ENCODE results near the gene PPP2R3B.
"Not testable (repeated sequence)": the region's sequence is repeated elsewhere in the genome, so short reads cannot be mapped to it uniquely, and the experiment has no call there.

Gene PPP2R3B

DNA sequence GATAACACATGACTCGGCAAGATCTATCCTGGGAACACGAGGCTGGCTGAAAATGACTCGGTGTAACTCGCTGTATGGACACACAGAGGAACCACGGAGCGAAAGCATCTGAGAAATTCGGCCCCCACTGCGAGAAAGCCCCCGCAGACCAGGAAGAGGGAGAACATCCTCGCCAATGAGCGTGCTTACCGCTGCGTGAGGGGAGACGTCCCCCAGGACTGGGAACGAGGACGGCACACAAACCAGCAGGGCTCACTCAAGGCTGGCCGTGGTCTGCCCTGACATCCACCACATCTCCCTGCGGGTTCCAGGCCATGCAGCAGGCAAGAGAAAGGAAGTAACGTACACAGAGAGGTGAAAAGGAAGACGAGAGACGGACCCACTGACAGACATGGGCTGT lies 50.5 kb downstream of the PPP2R3B start:
- no peak for DNase-seq

DNA sequence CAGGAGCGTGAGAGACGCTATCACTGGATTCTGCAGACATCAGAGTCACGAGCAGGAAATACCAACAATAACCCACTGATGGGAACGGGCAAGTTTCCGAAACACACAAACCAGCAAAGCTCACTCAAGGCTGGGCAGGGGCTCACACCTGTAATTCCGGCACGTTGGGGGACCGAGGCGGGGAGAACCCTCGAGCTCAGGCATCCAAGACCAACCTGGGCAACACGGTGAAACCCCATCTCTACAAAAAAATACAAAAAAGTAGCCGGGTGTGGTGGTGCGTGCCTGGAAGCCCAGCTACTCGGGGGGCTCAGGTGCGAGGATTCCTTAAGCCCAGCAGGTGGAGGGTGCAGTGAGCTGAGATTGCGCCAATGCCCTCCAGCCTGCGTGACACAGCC lies 51.0 kb downstream of the PPP2R3B start:
- no peak for DNase-seq

DNA sequence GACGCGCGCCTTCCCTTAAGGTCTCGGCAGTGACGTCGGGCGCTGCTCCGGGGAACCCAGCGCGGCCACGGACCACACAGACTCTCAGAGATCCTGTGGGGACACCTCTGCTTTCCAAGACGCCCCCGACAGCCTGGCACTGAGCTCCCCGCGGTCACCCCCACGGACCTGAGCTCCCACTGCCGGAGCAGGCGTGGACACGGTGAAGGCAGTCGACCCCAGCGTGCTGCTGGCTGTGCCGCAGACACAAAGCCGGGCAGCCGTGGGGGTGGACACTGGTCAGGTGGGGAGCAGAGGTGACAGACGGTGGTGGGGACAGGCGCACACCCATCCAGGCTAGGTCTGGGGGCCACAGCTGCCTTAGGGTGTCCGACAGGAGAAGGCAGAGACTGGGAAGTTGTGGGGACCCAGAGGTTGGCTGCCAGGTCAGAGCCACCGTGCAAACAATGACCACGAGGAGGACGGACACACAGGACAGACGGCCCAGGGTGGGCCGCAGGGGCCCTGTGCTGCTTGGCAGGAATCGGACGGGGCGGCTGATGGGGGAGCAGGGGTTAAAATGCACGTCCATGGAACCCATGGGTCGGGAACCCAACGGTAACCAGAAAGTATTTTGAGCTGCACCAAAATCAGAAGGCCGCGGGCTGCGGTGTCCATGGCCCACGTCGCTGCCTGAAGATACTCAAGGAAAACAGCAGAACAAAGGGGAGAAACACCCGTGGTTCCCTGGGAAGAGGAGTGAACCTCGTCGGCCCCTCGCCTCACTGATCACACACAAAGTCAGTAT lies 51.5 kb downstream of the PPP2R3B start:
- DNase-seq, result no peak

DNA sequence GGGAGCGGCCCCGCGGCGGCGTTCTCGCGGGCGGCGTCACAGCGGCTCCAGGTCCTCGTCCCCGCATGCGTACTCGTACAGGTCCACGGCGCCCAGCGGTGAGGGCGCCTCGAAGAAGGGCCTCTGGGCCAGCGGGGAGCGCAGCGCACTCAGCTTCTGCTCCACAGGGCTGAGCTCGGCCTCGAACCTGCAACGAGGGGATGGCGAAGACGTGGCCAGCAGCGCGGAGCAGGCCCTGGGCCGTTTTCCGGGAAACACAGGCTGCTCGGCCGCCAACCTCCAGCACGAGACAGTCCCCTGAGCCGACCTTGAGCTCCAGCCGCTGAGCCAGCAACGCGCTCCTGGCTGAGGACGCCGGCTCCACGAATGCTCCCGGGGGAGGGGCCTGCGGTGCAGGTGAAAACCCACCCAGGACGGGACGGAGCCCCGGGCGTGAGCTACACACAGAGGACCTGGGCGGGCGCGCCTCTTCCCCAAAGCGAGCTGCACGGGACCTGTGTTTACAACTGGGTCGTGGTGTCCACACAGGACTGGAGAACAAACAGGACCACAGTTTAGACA lies 52.3 kb downstream of the PPP2R3B start:
- no peak for DNase-seq

DNA sequence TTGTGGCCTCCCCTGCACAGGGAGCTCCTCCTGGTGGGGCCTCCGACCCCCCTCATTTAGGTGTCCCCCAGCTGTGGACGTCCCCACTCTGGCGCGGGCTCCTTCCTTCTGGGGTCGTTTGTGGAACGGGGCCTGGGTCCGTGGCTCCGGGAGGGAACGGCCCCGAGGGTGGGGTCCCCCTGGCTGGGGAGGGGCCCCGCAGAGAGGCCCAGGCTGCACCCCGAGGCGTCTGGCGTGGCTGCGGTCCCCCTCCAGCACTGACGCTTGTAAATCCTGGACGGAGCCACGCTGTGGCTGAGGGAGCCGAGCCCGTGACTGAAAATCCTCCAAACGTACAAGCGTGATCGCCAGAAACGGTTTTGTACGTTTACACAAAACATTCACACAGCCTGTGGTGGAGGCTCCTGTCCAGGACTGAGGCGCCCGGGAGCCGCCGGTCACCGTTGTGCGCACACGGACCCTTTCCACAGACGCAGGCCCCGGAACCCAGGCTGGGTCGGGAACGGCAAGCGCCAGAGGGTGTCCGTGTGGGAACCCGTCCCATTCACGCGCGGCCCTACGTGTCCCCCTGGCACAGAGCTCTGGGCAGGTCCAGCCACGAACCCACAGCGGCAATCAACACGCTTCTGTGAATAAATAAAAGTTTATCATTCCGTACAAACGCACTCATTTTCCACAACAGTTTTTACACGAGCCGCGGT lies 52.9 kb downstream of the PPP2R3B start:
- no peak for DNase-seq

- DNase-seq, result no peak
Measured at GRCh38 chrX:332916-333610, 53.6 kb downstream of the PPP2R3B start.

DNA sequence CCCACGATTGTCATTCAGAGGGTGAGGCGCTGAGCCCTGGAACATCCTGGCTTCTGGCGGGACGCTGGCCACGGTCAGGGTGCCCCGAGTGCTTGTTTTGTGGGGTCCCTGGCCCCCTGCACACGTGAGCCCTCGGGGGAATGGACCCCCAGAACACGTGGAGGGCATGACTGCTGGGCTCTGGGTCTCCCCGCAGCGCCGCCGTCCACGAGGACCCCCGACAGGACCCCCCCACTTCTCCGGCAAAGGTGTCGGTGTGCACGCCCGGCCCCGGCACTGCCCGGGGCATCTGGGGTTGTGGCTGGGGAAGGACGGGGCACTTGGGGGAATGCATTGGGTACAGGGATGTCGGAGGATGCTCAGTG lies 54.2 kb downstream of the PPP2R3B start:
- DNase-seq, result no peak

- no peak for DNase-seq
Measured at GRCh38 chrX:331825-332495, 54.7 kb downstream of the PPP2R3B start.

DNA sequence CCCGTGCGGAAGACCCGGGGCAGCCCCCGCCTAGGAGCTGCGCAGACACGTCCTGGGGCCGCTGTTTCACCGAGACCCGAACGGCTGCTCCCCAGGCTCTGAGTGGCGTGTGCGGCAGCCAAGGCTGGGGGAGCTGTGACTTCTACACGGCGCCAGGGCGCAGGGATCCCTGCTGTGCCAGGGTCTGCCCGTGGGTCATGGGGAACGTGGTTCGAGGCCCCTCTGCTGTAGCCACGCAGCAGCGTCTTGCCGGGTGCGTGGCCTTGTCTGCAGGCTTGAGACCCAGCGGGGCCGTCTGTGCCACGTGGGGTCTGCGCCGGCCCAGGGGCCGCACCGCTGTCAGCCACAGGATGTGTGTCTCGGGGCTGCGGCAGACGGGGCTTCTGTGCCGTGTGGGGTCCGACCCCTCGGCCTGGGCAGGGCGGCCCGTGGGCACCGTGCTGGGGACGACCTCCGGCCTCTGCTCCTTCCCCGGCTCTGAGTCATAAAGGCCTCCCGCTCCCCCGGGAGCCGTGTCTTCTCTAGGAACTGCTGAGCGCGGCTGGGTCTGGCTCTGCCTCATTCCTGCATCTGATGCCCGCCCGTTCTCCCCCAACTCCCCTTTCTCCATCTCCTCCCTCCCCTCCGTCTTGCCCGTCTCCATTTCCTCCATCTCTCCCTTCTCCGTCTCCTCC lies 55.4 kb downstream of the PPP2R3B start:
- no peak for DNase-seq

DNA sequence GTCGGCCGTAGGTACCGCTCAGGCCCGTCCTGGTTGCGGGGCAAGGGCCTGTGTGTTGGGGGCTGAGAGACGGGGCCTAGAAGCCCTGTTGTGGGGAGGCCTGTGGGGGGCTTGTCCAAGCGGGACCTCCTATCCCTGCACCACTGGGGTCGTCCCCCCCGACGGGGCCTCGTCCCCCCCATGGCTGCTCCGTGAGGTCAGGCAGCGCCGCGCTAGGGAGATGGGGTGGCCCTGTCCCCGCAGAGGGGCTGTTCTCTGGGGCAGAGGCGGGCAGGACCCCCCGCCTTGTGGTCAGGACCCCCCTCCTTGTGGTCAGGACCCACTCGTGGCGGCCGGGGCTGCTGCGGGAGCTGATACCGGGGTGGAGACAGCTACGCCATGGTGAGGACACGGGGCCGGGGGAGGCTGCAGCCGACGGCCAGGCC lies 56.0 kb downstream of the PPP2R3B start:
- no peak for DNase-seq

DNA sequence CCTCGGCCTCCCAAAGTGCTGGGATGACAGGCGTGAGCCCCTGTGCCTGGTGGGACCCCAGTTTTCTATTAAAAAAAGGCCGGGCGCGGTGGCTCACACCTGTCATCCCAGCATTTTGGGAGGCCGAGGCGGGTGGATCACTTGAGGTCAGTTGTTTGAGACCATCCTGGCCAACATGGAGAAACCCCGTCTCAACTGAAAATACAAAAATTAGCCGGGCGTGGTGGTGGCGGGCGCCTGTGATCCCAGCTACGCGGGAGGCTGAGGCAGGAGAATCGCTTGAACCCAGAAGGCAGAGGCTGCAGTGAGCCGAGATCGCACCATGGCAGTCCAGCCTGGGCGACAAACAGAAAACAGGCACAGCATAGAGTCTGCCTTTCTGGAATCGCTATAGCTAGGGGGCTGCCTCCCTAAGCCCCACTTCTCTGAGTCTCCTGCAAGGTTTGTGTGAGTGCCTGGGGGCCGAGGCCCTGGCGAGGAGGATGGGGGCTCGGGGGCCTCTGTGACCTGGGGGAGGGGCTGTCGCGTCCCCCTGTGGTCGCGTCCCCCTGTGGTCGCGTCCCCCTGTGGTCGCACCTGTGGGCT lies 56.5 kb downstream of the PPP2R3B start:
- not testable (repeated sequence) for DNase-seq

DNA sequence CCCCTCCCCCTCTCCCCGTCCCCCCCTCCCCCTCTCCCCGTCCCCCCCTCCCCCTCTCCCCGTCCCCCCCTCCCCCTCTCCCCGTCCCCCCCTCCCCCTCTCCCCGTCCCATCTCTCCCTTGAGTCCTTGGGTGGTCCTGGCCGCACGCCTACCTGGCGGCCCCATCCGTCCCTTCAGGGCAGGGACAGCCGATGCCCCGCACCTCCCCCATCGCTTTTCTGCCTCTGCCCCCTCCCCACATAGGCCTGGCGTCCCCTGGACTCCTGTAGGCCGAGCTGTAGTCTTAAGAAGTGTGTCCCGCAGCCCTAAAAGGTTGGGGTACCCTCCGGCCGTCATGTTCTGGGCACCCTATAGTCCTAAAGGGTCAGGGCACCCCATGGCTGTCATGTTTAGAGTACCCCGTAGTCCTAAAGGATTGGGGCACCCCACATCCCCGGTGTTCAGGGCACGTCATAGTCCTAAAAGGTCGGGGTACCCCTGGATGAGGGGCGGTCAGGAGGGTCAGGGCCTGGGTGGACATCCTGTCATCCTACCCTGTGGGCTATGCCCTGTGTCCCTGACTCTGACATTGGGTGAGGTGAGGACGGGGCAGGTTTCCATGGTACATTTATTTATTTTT lies 57.3 kb downstream of the PPP2R3B start:
- DNase-seq, result no peak

GRCh38 chrX:327660-328126 lies 59.0 kb downstream of the PPP2R3B start:
- no peak for DNase-seq

- not testable (repeated sequence) for DNase-seq
Measured at GRCh38 chrX:324664-325063, 62.0 kb downstream of the PPP2R3B start.

DNA sequence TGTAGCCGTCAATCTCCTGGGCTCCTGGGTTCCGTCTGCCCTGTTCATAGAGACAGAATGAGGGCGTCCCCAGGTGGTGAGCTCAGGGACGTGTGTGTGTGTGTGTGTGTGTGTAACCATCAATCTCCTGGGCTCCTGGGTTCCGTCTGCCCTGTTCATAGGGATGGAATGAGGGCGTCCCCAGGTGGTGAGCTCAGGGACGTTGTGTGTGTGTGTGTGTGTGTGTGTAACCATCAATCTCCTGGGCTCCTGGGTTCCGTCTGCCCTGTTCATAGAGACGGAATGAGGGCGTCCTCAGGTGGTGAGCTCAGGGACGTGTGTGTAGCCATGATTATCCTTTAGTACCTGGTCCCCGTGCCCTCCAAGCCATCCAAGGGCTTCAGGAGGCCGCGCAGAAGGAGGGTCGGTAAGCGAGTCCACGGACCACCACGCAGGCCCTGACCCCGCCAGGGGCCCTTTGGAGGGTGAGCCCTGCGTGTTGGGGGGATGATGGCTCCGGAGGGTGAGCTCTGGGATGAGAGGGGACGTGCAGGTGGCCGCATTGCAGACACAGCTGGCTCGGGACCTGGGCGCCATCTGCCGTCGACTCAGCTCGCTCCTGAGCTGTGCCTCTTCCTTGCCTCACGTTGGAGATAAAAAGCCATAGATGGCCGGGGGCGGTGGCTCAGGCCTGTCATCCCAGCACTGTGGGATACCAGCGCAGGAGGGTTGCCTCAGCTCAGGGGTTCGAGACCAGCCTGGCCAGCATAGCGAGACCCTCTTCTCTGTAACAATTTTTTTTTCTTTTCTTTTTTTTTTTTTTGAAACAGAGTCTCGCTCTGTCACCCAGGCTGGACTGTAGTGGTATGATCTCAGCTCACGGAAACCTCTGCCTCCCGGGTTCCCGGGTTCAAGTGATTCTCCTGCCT lies 62.7 kb downstream of the PPP2R3B start:
- DNase-seq, result no peak

GRCh38 chrX:320126-320783 lies 66.5 kb downstream of the PPP2R3B start:
- no peak for DNase-seq

DNA sequence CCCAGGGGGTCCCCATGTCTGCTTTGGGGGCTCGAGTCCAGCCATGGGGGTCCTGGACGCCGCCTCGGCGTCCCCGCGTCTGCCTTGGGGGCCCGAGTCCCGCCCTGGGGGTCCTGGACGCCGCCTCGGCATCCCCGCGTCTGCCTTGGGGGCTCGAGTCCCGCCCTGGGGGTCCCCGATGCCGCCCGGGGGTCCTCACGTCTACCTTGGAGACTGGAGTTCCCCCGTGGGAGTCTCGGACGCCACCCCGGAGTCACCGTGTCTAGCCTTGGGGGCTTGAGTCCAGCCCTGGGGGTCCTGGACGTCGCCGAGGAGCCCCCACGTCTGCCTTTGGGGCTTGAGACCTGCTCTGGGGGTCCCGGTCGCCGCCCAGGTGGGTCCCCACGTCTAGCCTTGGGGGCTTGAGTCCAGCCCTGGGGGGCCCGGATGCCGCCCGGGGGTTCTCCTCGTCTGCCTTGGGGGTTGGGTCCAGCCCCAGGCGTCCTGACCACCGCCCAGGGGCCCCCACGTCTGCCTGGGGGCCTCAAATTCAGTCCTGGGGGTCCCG lies 67.1 kb downstream of the PPP2R3B start:
- DNase-seq, result no peak

DNA sequence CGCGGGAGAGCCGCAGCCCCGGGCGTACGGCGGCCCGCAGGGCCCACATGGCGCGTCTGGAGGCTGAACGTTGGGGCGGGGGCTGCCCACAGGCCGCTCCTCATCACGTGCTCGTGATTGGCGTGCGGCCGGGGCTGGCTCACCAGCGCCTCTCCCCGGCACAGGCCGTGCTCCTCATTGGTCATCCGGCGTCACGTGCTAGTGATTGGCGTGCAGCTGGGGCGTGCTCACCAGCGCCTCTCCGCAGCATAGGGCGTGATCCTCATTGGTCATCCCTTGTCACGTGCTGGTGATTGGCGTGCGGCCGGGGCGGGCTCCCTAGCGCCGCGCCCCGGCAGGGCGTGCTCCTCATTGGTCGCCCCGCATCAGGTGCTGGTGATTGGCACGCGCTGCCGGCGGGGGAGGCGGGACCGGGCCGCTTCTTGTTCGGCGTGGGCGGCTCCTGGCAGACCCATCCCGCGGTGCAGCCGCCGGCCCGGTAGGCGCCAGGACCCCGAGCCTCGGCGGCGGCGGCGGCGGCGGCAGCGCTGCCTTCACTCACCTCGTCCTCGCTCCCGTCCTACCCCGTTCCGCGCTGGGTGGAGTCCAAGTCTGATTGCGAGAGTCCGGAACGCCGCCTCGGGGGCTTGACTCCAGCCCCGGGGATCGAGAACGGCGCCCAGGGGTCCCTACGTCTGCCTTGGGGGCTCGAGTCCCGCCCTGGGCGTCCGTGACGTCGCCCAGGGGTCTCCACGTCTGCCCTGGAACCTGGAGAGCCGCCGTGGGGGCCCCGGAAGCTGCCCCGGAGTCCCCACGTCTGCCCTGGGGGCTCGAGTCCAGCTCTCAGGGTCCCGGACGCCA lies 67.7 kb downstream of the PPP2R3B start, which contains the start of gene GTPBP6:
TSS of gene GTPBP6 (minus strand) at position 58 of the 840 bp plus-strand sequence. CDS start at position 49, 9 bp downstream.
- DNase-seq, result no peak

Measured in NCI-H2107 (cell line).